C4-2B (cell line): ENCODE data around the gene CCDC159.

ENCODE experiments used
- ZFX ChIP-seq: fragments of 450-650 bp; IDR thresholded peaks from 2 replicates; pipeline ENCODE4 v1.6.1; 2017
- TF ChIP-seq, protein P1 (sequence below): fragments of 450-650 bp; conservative IDR thresholded peaks from 2 replicates; pipeline ENCODE4 v1.5.1; 2017; ENCODE audit warnings: mild to moderate bottlenecking

GRCh38 chr19:11387162-11388034, 41.1 kb downstream of the CCDC159 start:
- TF ChIP-seq, protein P1, sequence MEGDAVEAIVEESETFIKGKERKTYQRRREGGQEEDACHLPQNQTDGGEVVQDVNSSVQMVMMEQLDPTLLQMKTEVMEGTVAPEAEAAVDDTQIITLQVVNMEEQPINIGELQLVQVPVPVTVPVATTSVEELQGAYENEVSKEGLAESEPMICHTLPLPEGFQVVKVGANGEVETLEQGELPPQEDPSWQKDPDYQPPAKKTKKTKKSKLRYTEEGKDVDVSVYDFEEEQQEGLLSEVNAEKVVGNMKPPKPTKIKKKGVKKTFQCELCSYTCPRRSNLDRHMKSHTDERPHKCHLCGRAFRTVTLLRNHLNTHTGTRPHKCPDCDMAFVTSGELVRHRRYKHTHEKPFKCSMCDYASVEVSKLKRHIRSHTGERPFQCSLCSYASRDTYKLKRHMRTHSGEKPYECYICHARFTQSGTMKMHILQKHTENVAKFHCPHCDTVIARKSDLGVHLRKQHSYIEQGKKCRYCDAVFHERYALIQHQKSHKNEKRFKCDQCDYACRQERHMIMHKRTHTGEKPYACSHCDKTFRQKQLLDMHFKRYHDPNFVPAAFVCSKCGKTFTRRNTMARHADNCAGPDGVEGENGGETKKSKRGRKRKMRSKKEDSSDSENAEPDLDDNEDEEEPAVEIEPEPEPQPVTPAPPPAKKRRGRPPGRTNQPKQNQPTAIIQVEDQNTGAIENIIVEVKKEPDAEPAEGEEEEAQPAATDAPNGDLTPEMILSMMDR = no peak
- TF ChIP-seq ZFX = no peak
